DMS53 treated with DMSO at 0.1 percent for 48 hours (cell line): ENCODE results near the gene GAB2.
"Not testable (repeated sequence)": the region's sequence is repeated elsewhere in the genome, so short reads cannot be mapped to it uniquely, and the experiment has no call there.

Experiments used
- DNase-seq: peaks from one replicate; lab custom pipeline; 2025; ENCODE audit not compliant: unreplicated experiment; lab: John Stamatoyannopoulos, UW

Gene GAB2

GRCh38 chr11:78290293-78291176 lies 127.1 kb downstream of the GAB2 start:
- no peak for DNase-seq

GRCh38 chr11:78289552-78290292 lies 127.9 kb downstream of the GAB2 start:
- no peak for DNase-seq

GRCh38 chr11:78284260-78284659 lies 133.4 kb downstream of the GAB2 start:
- no peak for DNase-seq

DNA sequence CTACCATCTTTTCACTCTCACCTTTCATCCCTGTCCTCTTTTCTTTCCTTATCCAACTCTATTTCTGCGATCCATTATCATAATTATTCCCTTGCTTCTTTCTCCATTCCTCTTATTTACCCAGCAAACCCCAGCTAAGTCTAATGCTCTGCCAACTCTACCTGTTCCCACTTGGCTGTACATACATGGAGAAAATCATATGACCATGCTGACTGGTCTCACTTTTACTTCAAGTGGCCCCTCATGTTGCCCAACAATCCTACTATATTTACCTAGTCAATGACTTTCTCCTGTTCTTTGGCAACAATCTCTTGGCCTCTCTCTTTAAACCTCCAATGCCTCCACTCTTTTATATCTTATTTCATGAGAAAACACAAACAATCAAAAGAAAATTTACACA lies 134.8 kb downstream of the GAB2 start:
- DNase-seq, result no peak

DNA sequence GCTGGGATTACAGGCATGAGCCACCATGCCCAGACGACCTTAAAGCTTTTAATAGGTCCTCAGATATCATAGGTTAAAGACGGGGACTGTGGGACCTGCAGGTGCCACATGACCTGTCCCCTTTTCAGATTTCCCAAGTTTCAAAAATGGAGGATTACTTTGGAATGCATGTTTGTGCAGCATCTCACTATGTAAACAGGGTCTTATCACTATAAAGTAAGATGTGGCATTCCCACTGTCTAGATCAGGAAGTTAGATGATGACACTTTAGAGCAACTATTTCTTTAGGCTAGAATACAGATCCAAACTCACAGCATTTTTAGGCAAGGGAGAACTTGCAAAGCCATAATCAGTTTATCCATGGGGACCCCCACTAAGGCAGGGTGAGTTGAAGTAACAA lies 136.1 kb downstream of the GAB2 start:
- DNase-seq, result no peak

DNA sequence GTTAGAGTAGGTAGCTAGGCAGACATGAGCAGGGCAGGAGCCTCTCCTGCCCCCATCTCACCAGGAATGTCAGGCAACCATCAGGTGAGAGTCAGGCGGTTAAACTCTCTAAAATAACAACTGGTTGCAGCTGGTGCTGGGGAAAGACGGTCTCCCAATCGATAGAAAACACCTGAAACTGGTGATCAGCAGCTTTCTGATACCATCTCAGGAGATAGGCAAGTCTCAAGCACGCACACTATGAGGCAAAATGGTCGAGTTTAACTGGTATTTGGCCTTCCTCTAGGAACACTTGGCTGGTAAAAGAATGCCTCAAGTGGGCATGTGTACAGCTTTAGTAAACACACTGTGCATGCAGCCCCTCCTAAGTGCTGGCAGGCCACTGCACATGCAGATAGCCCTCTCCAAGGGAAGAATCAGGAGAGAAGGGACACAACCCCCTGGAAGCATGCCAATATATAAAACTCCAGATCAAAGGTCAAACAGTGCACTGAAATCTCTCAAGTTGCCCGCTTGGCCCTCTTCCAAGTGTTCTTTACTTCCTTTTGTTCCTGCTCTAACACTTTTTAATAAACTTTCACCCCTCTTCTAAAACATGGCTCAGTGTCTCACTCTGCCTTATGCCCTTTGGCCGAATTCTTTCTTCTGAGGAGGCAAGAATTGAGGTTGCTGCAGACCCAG lies 140.2 kb downstream of the GAB2 start:
- peak; percentile 69 for DNase-seq

DNA sequence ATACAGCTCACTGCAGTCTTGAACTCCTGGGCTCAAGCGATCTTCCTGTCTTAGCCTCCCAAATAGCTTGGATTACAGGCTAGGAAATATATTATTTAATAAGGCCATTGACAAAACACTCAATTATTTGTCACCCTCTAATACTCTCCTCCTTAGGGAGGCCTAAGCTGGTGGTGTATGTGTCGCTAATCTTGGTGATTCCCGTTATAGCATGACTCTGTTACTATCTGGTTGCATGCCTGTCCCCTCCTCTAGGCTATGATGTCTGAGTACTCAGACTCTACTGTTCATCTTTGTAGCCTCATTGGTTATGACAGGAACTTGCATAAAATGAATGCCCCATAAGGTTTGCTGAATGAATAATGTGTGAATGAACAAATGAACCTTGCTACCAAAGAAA lies 141.3 kb downstream of the GAB2 start:
- no peak for DNase-seq

DNA sequence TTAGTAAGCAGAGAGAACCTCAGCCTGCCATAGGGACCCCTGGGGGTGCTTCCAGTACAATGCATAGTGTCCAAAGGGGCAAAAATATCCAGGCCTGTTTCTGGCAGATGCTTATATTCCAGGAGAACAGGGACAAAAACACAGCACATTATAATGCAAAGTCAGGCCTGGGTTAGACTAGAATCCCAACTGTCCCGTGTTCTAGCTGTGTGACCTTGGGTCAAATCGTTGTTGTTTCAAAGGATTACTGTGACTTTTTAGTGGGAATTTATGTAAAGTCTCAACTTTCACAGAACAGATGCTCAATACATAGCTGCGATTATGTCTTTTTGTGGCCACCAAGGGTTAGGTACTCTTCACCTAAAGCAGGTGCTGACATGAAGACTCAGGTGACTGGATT lies 142.9 kb downstream of the GAB2 start:
- no peak for DNase-seq

GRCh38 chr11:78272625-78273269 lies 144.9 kb downstream of the GAB2 start:
- not testable (repeated sequence) for DNase-seq

- not testable (repeated sequence) for DNase-seq
These were observed 145.8 kb downstream of the GAB2 start for GRCh38 chr11:78271801-78272200.

- no peak for DNase-seq
These were observed 146.6 kb downstream of the GAB2 start for GRCh38 chr11:78270971-78271370.

GRCh38 chr11:78269806-78270205 lies 147.8 kb downstream of the GAB2 start:
- no peak for DNase-seq

GRCh38 chr11:78268591-78269410 lies 148.8 kb downstream of the GAB2 start:
- DNase-seq, result no peak

DNA sequence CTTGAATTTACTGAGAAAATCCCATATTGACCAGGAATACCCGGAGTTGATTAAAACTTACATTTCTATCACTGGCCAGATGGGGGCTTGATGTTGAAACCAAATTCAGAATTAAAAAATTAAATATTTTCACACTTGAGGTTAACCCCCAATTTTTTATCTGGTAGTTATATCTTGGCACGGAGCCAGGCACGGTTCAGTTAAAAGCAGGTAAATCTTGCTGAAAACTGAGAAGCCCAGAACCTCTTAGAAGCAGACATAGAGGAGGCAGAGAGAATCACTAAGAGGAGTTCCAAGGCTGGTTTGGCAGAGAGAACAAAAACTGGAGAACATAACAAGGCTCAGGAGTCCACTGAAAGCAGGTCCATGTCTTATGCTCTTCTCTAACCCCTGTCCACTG lies 151.2 kb downstream of the GAB2 start:
- no peak for DNase-seq

DNA sequence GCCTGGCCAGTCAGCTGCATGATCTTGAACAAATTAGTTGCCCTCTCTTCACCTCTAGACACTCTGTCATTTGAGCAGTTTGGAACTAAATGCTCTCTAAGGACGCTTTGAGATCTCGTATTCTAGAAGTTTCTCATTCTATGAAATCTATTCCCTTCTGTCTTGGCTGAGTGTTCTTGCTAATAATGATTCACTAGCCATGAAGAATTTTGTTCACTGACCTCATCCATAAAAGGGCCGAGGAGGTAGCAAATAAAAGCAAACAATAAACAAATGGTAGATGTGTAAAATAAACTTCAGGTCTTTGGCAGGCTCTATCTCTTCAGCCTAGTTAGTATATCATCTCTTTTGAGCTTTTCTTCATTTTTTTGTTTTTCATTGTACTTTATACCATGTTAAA lies 152.3 kb downstream of the GAB2 start:
- DNase-seq, result no peak

DNA sequence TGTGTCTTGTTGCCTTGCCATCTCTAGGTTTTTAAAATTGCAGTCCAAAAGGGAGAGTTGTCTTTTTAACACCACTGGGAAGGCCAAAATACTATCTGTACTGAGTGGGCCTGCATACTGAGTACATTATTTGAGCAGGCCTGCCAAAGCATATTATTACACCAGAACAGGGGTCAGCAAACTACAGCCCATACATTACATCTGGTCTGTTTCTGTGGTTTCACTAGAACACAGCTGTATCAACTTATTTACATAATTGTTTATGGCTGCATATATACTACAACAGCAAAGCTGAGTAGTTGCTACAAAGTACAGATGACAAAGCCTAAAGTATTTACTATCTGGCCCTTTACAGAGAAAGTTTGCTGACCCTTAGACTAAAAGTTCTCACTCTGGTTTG lies 154.9 kb downstream of the GAB2 start:
- DNase-seq, result no peak

DNA sequence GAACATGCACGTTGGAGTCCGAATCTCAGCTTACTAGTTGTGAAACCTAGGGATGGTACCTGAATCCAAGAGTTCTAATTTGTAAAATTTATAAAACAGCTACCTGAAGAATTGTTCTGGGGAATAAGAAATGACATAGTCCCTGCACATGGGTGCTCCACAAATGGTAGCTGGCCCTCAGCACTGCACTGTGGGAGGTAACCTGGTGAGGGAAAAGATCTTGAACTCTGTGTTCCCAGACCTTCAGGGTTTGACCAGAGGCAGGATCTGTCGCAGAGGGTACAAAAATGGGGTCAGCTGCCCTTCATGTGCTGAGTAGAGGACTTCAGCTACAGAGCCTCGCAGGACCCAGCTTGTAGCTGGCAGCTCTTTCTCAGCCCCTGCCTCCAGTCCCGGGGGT lies 155.4 kb downstream of the GAB2 start:
- no peak for DNase-seq

DNA sequence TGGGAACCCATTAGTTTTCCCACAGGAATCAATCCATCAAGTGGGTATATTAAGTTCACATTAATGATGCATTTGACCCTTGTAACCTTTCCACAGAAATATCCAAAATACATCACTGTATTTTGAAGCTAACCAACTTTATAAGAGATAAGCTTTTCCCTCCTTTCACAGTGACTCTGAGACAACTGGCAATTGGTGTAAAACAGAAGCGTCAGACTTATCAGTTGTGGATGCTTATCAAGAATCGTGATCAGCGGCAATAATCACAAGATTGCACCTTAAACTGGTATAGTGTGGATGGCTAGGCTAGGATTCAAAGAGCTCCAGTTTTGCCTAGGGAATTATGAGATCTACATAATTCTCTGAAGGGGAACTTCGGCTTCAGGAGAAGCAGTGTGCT lies 155.8 kb downstream of the GAB2 start:
- no peak for DNase-seq

DNA sequence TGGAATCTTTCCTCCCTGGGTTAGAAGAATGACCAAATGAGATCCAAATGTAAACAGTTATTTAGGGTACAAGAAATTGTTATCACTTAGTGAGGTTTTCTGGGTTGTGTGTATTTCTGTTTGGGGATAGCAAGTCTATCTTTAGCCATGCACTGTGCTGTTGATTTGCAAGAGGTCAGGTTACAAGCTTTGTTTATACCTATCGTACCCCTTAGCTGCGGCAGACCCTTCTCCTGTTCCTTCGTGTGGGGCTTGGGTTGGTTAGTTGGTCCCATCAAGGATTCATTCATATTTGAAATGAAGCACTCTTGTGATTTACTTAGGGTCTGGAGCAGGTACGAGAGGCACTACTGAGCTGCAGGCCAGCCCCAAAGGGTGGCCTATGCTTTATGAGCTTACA lies 156.3 kb downstream of the GAB2 start:
- DNase-seq, result no peak

DNA sequence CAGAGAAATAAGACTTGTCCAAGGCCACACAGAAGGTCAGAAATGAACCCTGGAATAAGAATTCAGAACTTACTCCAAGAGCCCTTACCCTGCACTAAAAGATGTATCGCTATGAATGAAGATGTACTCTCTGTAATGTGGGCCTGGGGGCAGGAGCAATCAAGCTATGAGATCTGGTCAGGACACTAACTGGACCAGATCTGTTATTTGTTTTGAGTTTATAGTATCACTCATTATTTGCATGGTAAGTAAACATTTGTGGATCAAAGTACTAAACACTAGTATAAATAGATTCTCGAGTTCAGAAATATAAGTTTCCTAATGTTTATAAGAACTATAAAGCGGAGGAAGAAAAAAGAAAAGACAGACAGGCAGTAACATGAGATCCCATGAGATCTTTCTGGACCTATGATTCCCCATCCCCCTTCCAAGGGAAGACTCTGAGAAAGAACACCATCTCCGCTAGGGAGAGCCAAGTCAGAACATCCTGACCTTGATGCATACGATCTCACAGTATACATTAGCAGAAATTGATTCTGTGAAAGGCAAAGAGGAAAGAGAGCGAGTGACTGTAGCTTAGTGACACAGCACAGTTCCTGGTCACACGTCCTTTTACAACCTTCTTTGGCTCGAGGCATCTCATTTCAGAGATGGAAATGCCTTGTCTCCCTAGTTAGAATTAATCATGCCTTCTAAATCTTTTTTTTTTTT lies 157.7 kb downstream of the GAB2 start:
- DNase-seq, result no peak
